ENCODE measurements around the gene NDRG4.
"Not testable (repeated sequence)": the region's sequence is repeated elsewhere in the genome, so short reads cannot be mapped to it uniquely, and the experiment has no call there.

NDRG4 gene

DNA sequence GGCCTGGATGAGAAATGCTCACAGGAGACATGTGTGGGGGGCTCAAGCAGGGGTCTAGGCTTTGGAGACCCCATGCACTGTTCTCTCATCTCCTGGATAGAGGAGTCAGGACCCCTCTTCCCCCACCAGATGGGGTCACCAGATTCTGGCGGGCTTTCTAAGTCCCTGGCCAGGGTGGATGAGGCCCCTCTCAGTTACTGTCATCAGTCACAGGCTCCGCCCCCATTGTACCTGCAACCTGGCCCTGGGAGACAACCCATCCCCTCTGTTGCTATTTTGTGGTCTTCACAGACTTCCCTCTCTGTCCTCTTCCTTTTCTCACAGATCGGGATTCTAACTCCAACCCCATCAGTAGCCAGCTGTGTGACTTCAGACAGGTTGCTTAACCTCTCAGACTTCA lies 33.5 kb upstream of the NDRG4 start:
- DNase-seq = no peak

- DNase-seq = no peak
Observed at GRCh38 chr16:58467905-58468304, 32.0 kb upstream of the NDRG4 start.

GRCh38 chr16:58471209-58471975 lies 28.6 kb upstream of the NDRG4 start:
- no peak for DNase-seq

GRCh38 chr16:58472266-58472665 lies 27.7 kb upstream of the NDRG4 start:
- DNase-seq = no peak

GRCh38 chr16:58472827-58473226 lies 27.1 kb upstream of the NDRG4 start:
- no peak for DNase-seq

DNA sequence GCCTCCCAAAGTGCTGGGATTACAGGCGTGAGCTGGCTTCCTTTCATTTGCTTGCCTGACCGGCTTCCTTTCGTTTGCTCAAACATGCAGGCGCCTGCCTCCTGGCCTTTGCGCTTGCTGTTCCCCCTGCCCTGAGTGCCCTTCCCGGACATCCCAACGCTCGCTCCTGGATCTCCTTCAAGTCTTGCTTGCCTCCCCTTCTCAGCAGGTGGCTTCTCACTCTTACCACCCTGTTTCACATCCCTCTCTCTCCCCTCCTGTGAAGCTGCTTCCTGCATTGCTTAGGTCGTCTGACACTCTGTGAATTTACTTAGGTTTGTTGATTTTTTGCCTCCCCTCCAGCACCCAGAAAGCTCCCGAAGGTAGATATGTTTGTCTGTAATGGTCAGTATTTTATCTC lies 25.6 kb upstream of the NDRG4 start:
- no peak for DNase-seq

GRCh38 chr16:58475091-58475619 lies 24.8 kb upstream of the NDRG4 start:
- no peak for DNase-seq

DNA sequence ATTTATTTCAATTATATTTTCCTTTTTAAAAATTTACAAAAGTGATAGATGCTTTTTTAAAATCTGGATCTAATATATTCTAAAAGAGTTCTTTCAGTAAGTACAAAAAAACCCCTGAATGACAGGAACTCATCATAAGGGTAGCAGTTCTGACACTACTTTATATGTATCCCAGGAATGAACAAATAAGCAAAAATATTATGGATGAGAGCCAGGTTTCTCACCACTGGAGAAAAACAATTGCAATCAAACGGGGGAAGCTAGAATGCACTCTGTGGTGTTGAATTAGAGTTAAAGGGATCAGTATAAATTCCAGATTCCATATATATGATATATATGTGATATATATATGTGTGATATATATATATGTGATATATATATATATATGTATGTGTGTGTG lies 23.2 kb upstream of the NDRG4 start:
- no peak for DNase-seq

DNA sequence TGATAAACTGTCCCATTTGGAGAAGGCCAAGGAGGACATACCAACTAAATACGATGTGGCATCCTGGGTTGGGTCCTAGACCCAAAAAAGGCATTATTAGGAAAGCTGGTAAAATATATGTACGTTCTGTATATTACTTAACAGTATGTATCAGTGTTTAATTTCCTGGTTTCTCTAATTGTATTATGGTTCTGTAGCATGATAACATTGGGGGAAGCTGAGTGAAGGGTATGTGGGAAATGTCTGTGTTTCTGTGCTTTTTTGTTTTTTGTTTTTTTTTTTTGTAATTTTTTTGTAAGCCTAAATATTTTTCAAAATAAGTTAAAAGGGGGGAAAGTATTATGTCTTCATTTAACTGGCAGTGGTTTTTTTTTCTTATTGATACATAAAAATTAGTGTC lies 21.5 kb upstream of the NDRG4 start:
- no peak for DNase-seq

DNA sequence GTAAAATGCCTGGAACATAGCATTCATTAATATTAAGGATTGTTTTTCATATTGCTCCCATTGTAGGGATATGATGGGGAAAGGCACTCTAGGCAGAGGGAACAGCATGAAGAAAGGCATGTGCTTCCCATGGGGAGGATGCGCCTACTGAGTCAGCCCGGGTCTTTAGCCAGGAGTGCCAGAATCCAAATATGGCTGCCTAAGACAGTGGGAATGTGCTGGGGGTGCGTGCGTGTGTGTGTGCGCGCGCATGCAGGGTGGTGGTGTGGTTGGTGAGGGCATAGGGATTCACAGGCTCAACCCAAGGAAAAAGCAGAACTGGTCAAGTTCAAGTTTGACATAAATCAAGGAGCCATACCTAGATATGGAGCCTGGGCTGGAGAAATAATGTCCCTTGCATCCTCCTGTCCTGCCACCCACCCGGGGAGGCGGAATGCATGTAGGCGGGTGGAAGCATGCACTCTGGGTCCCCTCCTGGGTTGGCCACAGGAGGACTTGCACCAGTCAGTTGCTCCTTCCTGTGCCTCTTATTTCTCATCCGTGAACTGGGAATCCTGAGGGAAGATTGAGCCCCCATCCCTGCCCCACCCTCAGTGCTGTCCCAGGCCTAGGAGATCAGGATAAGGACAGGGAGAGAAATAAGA lies 18.6 kb upstream of the NDRG4 start:
- DNase-seq = no peak

DNA sequence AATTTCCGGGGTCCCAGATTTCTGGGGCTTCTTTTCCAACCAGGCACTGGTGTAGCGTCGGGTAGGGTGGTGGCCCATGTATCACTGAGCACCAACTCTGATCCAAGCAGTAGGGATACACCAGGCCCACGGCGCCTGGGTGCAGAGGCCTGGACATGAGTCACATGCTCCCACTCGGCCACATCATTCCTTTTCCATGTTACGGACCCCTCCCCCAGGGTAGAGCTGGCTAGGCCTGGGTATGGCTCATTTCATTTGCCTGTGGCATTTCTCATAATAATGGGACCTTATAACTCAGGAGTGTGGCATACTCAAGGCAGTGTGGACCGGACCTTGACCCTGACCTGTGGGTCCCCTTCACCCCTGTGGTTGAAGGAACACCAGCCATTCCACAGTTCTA lies 18.0 kb upstream of the NDRG4 start:
- no peak for DNase-seq

GRCh38 chr16:58485184-58485887 lies 14.6 kb upstream of the NDRG4 start:
- no peak for DNase-seq

GRCh38 chr16:58487566-58488351 lies 12.2 kb upstream of the NDRG4 start:
- peak; percentile 74 for DNase-seq

GRCh38 chr16:58488531-58488930 lies 11.4 kb upstream of the NDRG4 start:
- DNase-seq = no peak

- DNase-seq = no peak
Observed at GRCh38 chr16:58490065-58490464, 9.9 kb upstream of the NDRG4 start.

DNA sequence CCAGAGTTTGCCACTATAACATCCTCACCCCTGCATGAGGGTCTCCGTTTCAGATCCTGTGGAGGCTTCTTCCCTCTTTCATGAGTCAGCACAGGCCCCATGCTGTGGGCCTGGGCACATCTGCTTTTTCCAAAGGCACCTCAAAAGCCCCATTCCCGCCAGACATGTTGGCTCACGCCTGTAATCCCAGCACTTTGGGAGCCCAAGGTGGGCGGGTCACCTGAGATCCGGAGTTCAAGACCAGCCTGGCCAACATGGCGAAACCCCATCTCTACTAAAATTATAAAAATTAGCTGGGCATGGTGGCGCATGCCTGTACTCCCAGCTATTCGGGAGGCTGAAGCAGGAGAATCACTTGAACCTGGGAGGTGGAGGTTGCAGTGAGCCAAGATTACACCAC lies 9.4 kb upstream of the NDRG4 start:
- DNase-seq = not testable (repeated sequence)

GRCh38 chr16:58492066-58492465 lies 7.9 kb upstream of the NDRG4 start:
- no peak for DNase-seq

- DNase-seq = no peak
Observed at GRCh38 chr16:58492735-58493134, 7.2 kb upstream of the NDRG4 start.

- no peak for DNase-seq
Observed at GRCh38 chr16:58493756-58494431, 6.0 kb upstream of the NDRG4 start.

- DNase-seq = peak; percentile 96
Observed at GRCh38 chr16:58494981-58495520, 4.9 kb upstream of the NDRG4 start.

GRCh38 chr16:58495521-58496331 lies 4.2 kb upstream of the NDRG4 start:
- no peak for DNase-seq
